ENCODE results near the gene POPDC2. TPM values are rescaled to one million over a fixed set of nuclear protein-coding genes. Genes with fewer than 3 reads are reported as not detected.

Gene POPDC2
- total RNA-seq, 2 donors from 2014 or later: 13.3 to 35.2 TPM

DNA sequence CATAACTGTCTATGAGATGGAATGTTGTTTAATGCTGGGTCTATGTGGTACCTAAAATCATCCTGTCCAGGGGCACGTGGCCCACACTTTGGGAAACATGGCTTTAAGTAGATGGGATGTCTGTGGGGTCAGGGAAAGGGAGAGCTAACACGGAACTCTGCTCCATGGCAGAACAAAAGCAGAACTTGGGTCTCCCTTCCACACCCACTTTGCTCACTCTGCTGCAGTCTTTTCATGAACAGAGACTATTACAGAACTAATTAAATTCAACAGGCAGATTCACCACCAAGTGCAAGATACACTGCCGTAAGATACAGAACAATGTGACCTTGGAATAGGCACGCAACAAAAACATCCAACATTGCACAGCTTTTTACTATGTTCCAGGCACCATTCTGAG, 28.2 kb downstream of the POPDC2 start:
- TF ChIP-seq CTCF (IDR thresholded peaks at IDR 0.05): no peak
- H3K4me3 ChIP-seq: no peak overlapping the region
- peaks cover 47 to 62% of the 10 kb centered on the region in 2 donors for H3K4me1 ChIP-seq (ENCODE audit: control insufficient read depth in 1 of 2, low read depth in 2 of 2)
- ATAC-seq (ENCODE audit: insufficient number of reproducible peaks, low FRiP score, low read depth) (no peak), DNase-seq (ENCODE audit: low spot score) (no peak)
- no peaks in the 10 kb centered on the region for H3K27me3 ChIP-seq (replicated peaks; ENCODE audit: insufficient read depth)
- H3K36me3 ChIP-seq: no peaks in the 10 kb centered on the region
- H3K27ac ChIP-seq: peak overlapping the region; percentile 37 to 68
- H3K9me3 ChIP-seq: no peaks in the 10 kb centered on the region

GRCh38 chr3:119631516-119631915, 28.9 kb downstream of the POPDC2 start:
- DNase-seq (ENCODE audit: low spot score): no peak
- ATAC-seq (ENCODE audit: insufficient number of reproducible peaks, low FRiP score, low read depth): no peak
- TF ChIP-seq CTCF (IDR thresholded peaks at IDR 0.05): no peak
- H3K9me3 ChIP-seq: no peaks in the 10 kb centered on the region
- peaks cover 47 to 61% of the 10 kb centered on the region in 2 donors for H3K4me1 ChIP-seq (ENCODE audit: control insufficient read depth in 1 of 2, low read depth in 2 of 2)
- no peaks in the 10 kb centered on the region for H3K36me3 ChIP-seq
- no peaks in the 10 kb centered on the region for H3K27me3 ChIP-seq (replicated peaks; ENCODE audit: insufficient read depth)
- peak overlapping the region; percentile 37 to 68 for H3K27ac ChIP-seq
- no peak overlapping the region for H3K4me3 ChIP-seq

GRCh38 chr3:119630880-119631329, 29.5 kb downstream of the POPDC2 start:
- DNase-seq (ENCODE audit: low spot score): no peak
- no peak for TF ChIP-seq CTCF (IDR thresholded peaks at IDR 0.05)
- H3K27ac ChIP-seq: peak overlapping the region; percentile 37 to 68
- no peaks in the 10 kb centered on the region for H3K36me3 ChIP-seq
- no peak for ATAC-seq (ENCODE audit: insufficient number of reproducible peaks, low FRiP score, low read depth)
- H3K9me3 ChIP-seq: no peaks in the 10 kb centered on the region
- H3K27me3 ChIP-seq (replicated peaks; ENCODE audit: insufficient read depth): no peaks in the 10 kb centered on the region
- no peak overlapping the region for H3K4me3 ChIP-seq
- peaks cover 47 to 61% of the 10 kb centered on the region in 2 donors for H3K4me1 ChIP-seq (ENCODE audit: control insufficient read depth in 1 of 2, low read depth in 2 of 2)

DNA sequence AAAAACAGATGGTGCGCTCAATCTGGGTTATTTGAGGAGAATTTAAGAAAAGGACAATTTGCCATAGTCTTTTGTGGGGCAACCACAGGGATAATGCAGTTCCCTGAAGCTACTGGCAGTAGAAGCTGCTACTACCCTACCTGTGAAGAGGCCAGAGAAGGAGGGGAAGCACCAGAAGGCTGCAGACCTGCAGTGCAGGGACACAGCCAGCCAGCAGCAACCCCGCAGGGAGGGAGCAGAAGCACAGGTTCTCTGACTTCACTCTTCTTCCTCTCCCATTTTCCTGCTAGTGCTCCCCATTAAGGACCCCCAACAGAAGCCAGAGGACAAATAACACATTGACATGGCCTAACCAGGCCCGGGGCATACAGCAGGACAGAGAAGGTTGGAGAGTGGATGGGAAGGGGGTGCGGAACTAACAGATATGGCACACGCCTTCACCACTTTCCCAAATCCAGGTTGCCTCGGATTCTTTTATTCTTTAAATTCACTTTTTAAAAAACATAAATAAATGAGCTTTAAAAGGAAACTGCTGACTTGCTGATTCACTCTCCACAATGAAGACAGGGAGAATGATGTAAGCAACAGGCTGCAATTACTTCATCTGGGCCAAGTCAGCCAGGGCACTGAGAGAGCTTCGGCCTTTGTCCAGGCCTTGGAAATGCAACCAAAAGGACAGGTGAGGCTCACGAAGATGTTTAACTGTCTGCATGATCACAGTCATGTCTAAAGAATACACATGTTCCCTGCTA, 30.1 kb downstream of the POPDC2 start:
- Histone ChIP-seq H3K4me3 (no peak overlapping the region), H3K4me1 (ENCODE audit: control insufficient read depth in 1 of 2, low read depth in 2 of 2) (peaks cover 47 to 61% of the 10 kb centered on the region in 2 donors), H3K36me3 (no peaks in the 10 kb centered on the region), H3K9me3 (no peaks in the 10 kb centered on the region), H3K27ac (peak overlapping the region; percentile 37 to 68), H3K27me3 (replicated peaks; ENCODE audit: insufficient read depth) (no peaks in the 10 kb centered on the region)
- DNase-seq (ENCODE audit: low spot score): no peak
- TF ChIP-seq CTCF (IDR thresholded peaks at IDR 0.05): no peak
- peak; percentile 47 for ATAC-seq (ENCODE audit: insufficient number of reproducible peaks, low FRiP score, low read depth)

GRCh38 chr3:119628816-119629445, 31.5 kb downstream of the POPDC2 start:
- no peak for DNase-seq (ENCODE audit: low spot score)
- Histone ChIP-seq H3K36me3 (no peaks in the 10 kb centered on the region), H3K27me3 (replicated peaks; ENCODE audit: insufficient read depth) (no peaks in the 10 kb centered on the region), H3K9me3 (no peaks in the 10 kb centered on the region), H3K4me1 (ENCODE audit: control insufficient read depth in 1 of 2, low read depth in 2 of 2) (peaks cover 47 to 61% of the 10 kb centered on the region in 2 donors), H3K27ac (peak overlapping the region; percentile 31 to 68), H3K4me3 (no peak overlapping the region)
- no peak for TF ChIP-seq CTCF (IDR thresholded peaks at IDR 0.05)
- no peak for ATAC-seq (ENCODE audit: insufficient number of reproducible peaks, low FRiP score, low read depth)

Data from thoracic aorta (tissue), 2 donors.